K562 (cell line): ENCODE data around the gene SMARCC1. TPM values are rescaled to one million over a fixed set of nuclear protein-coding genes. Genes with fewer than 3 reads are reported as not detected.
A peak's percentile ranks its signal among the peaks of the same experiment; 100 is the strongest.

ENCODE experiments used
- ATF6 ChIP-seq: sonication (generic); formaldehyde crosslinking; IDR thresholded peaks from 2 replicates; pipeline ENCODE4 v1.4.0; 2020; ENCODE audit warnings: mild to moderate bottlenecking, missing genetic modification reagents
- CREB1 ChIP-seq, 2 experiments: sonication (generic) in 1 of 2; formaldehyde crosslinking in 1 of 2; IDR thresholded peaks; 2 replicates each; pipeline versions ENCODE4 v1.6.1 to v1.8.0; 2012 to 2022; ENCODE audit warnings: inconsistent platforms in 1 of 2, mild to moderate bottlenecking in 1 of 2, missing genetic modification reagents in 1 of 2, moderate library complexity in 1 of 2
- E2F6 ChIP-seq, 2 experiments: IDR thresholded peaks; 2 replicates each; pipeline ENCODE4 v1.6.1; 2011; ENCODE audit warnings: borderline replicate concordance in 1 of 2, control low read depth in 1 of 2, low read depth in 1 of 2, low read length in 1 of 2, mild to moderate bottlenecking in 1 of 2, mixed read lengths in 1 of 2, moderate library complexity in 1 of 2; ENCODE audit not compliant: insufficient read depth in 1 of 2, insufficient read length in 1 of 2, poor library complexity in 1 of 2, severe bottlenecking in 1 of 2; ENCODE audit errors: extremely low read depth in 1 of 2
- IRF2 ChIP-seq: sonication (generic); formaldehyde crosslinking; IDR thresholded peaks from 2 replicates; pipeline ENCODE4 v1.8.1; 2022; ENCODE audit warnings: mild to moderate bottlenecking, missing genetic modification reagents
- MAX ChIP-seq: sonication (generic); formaldehyde crosslinking; IDR thresholded peaks from 2 replicates; pipeline ENCODE4 v1.9.0; 2022; ENCODE audit warnings: mild to moderate bottlenecking, missing genetic modification reagents
- RB1 ChIP-seq: fragments of 450-650 bp; IDR thresholded peaks from 2 replicates; pipeline ENCODE4 v1.6.1; 2017; ENCODE audit warnings: low read depth, mild to moderate bottlenecking
- REST ChIP-seq, 2 experiments: fragments of 450-650 bp; formaldehyde crosslinking in 1 of 2; IDR thresholded peaks; 2 replicates each; pipeline versions ENCODE4 v1.4.0 to v1.6.1; 2014 to 2020; ENCODE audit warnings: mild to moderate bottlenecking in 2 of 2, borderline replicate concordance in 1 of 2, low read depth in 1 of 2
- polyA plus RNA-seq, 8 experiments: library from polyadenylated mRNA; depleted of rRNA in 4 of 8; stranded (reverse) in 5 of 8; unstranded in 3 of 8; fragments of >200 nt; fragmentation: Nextera tagmentation in 2 of 8; fragmentation: Illumina TruSeq in 1 of 8; extraction: Ambion mirVana in 2 of 8; extraction: Trizol in 1 of 8; gene quantifications; 2 replicates each; pipeline versions ENCODE4 v1.2.1 to v1.2.3, GENCODE V29; 2011 to 2014; ENCODE audit warnings: inconsistent platforms in 1 of 8, missing spikeins in 1 of 8
- total RNA-seq, 7 experiments: library from RNA; depleted of rRNA in 6 of 7; stranded (reverse); fragments of >200 nt in 6 of 7; fragmentation: Illumina TruSeq in 2 of 7; extraction: Trizol in 2 of 7; gene quantifications; 2 replicates each; pipeline versions ENCODE4 v1.2.1 to v1.2.3, GENCODE V29; 2011 to 2021; ENCODE audit warnings: low replicate concordance in 1 of 7

SMARCC1 gene
- total and polyA plus RNA-seq, 9 of the 15 experiments (the other 6 are each of a cell fraction or from before 2014, with no cell fraction given): 20.7 to 199 (median 66.0) TPM

GRCh38 chr3:47577583-47578118, 204.0 kb downstream of the SMARCC1 start (continued):
- TF ChIP-seq REST (IDR thresholded peaks at IDR 0.05; ENCODE audit: borderline replicate concordance) (no peak), REST (CRISPR knock-in tag; IDR thresholded peaks at IDR 0.05; ENCODE audit: low read depth) (no peak), RB1 (0 out of 2 replicates have a peak, but pooled peaks have one; percentile 9), E2F6 (IDR thresholded peaks at IDR 0.05; ENCODE audit: borderline replicate concordance in 1 of 2, extremely low read depth in 1 of 2, insufficient read depth in 1 of 2, insufficient read length in 1 of 2, low read depth in 1 of 2, low read length in 1 of 2, poor library complexity in 1 of 2, severe bottlenecking in 1 of 2) (peak; percentile 77 to 82), CREB1 (IDR thresholded peaks at IDR 0.05) (0 out of 2 replicates have a peak, but pooled peaks have one; percentile 9), CREB1 (CRISPR knock-in tag; IDR thresholded peaks at IDR 0.05) (no peak), MAX (CRISPR knock-in tag) (peak; percentile 48; the same call in 1 of the 2 replicates), IRF2 (CRISPR knock-in tag) (0 out of 2 replicates have a peak, but pooled peaks have one; percentile 32), ATF6 (CRISPR knock-in tag) (0 out of 2 replicates have a peak, but pooled peaks have one; percentile 36)
- TF ChIP-seq, all 486 proteins: peak for 23
